Skeletal muscle tissue (tissue), 4 donors: ENCODE data around the gene CITED4. TPM values are rescaled to one million over a fixed set of nuclear protein-coding genes. Genes with fewer than 3 reads are reported as not detected.

Experiments used
- H3K27ac ChIP-seq: one replicate; pipeline ENCODE4 v1.7.0; 2013; ENCODE audit warnings: mild to moderate bottlenecking, low read depth, low read length, inconsistent platforms
- H3K27me3 ChIP-seq, 3 donors: one replicate each; pipeline ENCODE4 v1.7.0; 2013; ENCODE audit warnings: low read length in 3 of 3; ENCODE audit not compliant: control insufficient read depth in 3 of 3, insufficient read depth in 3 of 3
- H3K36me3 ChIP-seq, 3 donors: one replicate each; pipeline ENCODE4 v1.7.0; 2013; ENCODE audit warnings: low read length in 3 of 3; ENCODE audit not compliant: control insufficient read depth in 3 of 3, insufficient read depth in 3 of 3
- H3K4me1 ChIP-seq, 3 donors: one replicate each; pipeline ENCODE4 v1.7.0; 2013; ENCODE audit warnings: low read length in 3 of 3, mild to moderate bottlenecking in 3 of 3; ENCODE audit not compliant: control insufficient read depth in 3 of 3, insufficient read depth in 3 of 3
- H3K4me3 ChIP-seq, 3 donors: one replicate each; pipeline ENCODE4 v1.7.0; 2013; ENCODE audit warnings: low read length in 3 of 3
- H3K9ac ChIP-seq, 3 donors: one replicate each; pipeline ENCODE4 v1.7.0; 2013; ENCODE audit warnings: low read length in 3 of 3, mild to moderate bottlenecking in 3 of 3, moderate library complexity in 2 of 3, low read depth in 1 of 3
- H3K9me3 ChIP-seq, 3 donors: one replicate each; pipeline ENCODE4 v1.7.0; 2013; ENCODE audit warnings: low read length in 3 of 3; ENCODE audit not compliant: control insufficient read depth in 3 of 3
- total RNA-seq: library from RNA; depleted of rRNA; stranded (reverse); fragments of >200 nt; gene quantifications from one replicate; pipeline ENCODE4 v1.2.3, GENCODE V29; 2014
- donor health status: Osteomylitis.

Gene CITED4
- total RNA-seq, 1 donor from 2014 or later = 1.6 TPM

DNA sequence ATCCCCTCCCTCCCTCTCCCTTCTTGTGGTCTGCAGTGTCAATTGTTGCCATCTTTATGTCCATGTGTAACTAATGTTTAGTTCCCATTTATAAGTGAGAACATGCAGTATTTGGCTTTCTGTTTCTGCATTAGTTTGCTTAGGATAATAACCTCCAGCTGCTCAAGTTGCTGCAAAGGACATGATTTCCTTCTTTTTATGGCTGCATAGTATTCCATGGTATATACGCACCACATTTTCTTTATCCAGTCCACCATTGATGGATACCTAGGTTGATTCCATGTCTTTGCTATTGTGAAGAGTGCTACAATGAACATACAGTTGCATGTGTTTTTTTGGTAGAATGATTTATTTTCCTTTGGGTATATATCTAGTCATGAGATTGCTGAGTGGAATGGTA is 16.3 kb downstream of the CITED4 start:
- H3K27ac ChIP-seq = no peak overlapping the region
- H3K9ac ChIP-seq = no peak overlapping the region
- H3K27me3 ChIP-seq = no peaks in the 10 kb centered on the region
- no peaks in the 10 kb centered on the region for H3K36me3 ChIP-seq
- H3K4me3 ChIP-seq = no peak overlapping the region
- peaks cover 0 to 4% (median 3%) of the 10 kb centered on the region in 3 donors for H3K4me1 ChIP-seq
- H3K9me3 ChIP-seq = peaks cover 0 to 4% (median 0%) of the 10 kb centered on the region in 3 donors

DNA sequence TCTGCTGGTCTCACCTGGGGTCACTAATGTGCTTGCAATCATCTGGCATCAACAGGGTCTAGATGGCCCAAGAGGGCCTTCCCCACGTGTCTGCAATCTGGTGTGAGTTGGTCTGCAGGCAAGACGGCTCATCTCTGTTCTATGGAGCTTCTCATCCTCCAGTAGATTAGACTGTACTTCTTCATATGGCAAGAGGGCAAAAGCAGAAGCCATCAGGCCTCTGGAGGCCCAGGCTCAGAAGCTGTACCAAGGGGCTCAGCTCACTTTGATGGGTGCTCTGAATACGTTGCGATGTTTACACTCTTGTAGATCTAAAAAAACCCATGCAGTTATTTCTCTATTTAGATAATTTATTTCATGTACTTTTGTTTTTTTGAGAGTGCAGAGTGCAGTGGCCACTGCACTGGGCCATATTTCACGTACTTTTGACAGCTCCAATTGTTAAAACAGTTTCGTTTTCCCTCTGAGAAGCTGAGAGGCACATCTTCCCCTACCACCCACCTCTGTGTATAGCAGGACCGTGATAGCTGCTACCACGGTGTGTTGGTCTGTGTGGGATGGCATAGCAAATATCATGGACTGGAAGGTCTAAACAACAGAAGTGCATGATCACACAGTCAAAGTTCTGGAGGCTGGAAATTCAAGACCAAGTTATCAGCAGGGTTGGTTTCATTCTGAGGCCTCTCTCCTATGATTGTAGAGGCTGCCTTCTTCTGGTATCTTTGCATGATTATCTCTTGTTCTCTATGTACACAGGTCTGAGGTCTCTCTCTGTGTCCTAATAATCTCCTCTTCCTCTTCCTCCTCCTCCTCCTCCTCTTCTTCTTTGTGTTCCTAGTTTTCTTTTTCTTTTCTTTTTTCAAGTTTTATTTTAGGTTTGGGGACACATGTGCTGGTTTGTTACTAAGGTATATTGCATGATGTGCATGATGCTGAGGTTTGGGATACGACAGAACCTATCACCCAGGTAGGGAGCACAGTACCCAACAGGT is 17.0 kb downstream of the CITED4 start:
- Histone ChIP-seq H3K4me3 (no peak overlapping the region), H3K27me3 (no peaks in the 10 kb centered on the region), H3K9me3 (peaks cover 0 to 4% (median 0%) of the 10 kb centered on the region in 3 donors), H3K27ac (no peak overlapping the region), H3K36me3 (no peaks in the 10 kb centered on the region), H3K4me1 (peaks cover 0 to 4% (median 3%) of the 10 kb centered on the region in 3 donors), H3K9ac (no peak overlapping the region)

DNA sequence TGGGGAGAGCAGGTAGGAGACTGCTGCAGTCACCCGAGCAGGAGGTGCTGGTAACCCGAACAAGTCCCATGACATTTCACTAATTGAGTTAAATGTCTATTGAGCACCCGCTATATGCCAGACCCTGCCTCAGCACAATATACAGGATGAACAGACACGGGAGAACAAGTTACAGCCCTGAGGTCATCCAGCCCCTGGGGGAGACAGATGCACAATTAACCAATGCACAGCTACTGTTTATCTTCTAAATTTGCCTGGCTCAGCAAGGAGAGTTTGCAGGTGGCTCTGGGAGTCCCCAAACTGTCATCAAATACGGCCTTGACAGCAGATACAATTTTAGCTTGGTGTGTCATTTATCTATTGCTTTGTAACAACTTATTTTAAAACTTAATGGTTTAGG is 18.1 kb downstream of the CITED4 start:
- Histone ChIP-seq H3K4me1 (no peaks in the 10 kb centered on the region), H3K9me3 (peaks cover 0 to 4% (median 0%) of the 10 kb centered on the region in 3 donors), H3K36me3 (no peaks in the 10 kb centered on the region), H3K27me3 (no peaks in the 10 kb centered on the region), H3K27ac (no peak overlapping the region), H3K9ac (no peak overlapping the region), H3K4me3 (no peak overlapping the region)

DNA sequence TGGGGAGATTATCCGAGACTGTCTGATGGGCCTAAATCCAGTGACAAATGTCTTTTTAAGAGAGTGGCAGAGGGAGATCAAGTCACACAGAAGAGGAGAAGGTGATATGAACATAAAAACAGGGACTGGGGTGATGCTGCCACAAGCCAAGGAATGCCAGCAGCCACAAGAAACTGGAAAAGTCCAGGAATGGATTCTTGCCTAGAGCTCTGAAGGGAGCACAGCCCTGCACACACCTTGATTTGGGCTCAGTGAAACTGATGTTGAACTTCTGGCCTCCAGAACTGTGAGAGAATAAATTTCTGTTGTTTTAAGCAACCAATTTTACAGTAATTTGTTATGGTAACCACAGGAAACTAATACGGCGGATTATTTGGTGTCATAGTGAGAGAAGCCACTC is 19.5 kb downstream of the CITED4 start:
- Histone ChIP-seq H3K9me3 (peaks cover 0 to 4% (median 0%) of the 10 kb centered on the region in 3 donors), H3K36me3 (peaks cover 0 to 4% (median 0%) of the 10 kb centered on the region in 3 donors), H3K27ac (no peak overlapping the region), H3K4me1 (no peaks in the 10 kb centered on the region), H3K9ac (no peak overlapping the region), H3K27me3 (no peaks in the 10 kb centered on the region), H3K4me3 (no peak overlapping the region)

DNA sequence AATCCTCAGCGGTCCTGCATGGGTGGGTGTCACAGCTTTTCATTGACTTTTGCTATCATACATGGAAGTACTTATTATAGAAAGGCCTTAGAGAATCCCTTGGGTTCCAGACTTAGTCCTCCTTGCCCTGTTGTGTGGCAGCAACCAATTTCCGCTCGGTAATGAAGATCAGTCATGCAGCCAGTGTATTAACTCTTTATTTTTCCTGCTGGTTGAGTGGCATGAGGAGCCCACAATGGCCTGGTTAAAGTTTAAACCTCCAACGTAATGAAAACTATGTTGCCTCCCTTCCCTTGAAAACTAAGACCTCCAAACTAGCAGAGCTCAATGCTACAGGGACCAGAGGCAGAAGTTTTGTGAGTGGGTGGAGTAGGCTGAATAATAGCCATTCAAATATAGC is 20.0 kb downstream of the CITED4 start:
- Histone ChIP-seq H3K9me3 (peaks cover 0 to 4% (median 0%) of the 10 kb centered on the region in 3 donors), H3K4me1 (no peaks in the 10 kb centered on the region), H3K27ac (no peak overlapping the region), H3K9ac (no peak overlapping the region), H3K4me3 (no peak overlapping the region), H3K27me3 (no peaks in the 10 kb centered on the region), H3K36me3 (peaks cover 0 to 4% (median 0%) of the 10 kb centered on the region in 3 donors)

DNA sequence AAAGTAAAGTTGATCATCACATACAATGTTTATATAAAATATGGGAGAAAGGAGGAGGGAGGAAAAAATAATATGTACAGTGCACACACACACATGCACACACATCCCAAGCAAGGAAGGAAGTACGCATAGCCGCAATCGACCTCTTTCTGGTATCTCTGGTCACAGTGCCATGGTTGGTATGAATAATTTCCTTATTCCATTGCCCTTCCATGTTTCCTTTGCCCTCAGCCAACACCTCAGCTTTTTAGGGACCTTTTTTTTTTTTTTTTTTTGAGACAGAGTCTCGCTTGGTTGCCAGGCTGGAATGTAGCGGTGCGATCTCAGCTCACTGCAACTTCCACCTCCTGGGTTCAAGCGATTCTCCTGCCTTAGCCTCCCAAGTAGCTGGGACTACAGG is 20.6 kb downstream of the CITED4 start:
- Histone ChIP-seq H3K27me3 (no peaks in the 10 kb centered on the region), H3K27ac (no peak overlapping the region), H3K9ac (no peak overlapping the region), H3K9me3 (peaks cover 0 to 4% (median 0%) of the 10 kb centered on the region in 3 donors), H3K4me3 (no peak overlapping the region), H3K4me1 (no peaks in the 10 kb centered on the region), H3K36me3 (peaks cover 0 to 4% (median 0%) of the 10 kb centered on the region in 3 donors)

DNA sequence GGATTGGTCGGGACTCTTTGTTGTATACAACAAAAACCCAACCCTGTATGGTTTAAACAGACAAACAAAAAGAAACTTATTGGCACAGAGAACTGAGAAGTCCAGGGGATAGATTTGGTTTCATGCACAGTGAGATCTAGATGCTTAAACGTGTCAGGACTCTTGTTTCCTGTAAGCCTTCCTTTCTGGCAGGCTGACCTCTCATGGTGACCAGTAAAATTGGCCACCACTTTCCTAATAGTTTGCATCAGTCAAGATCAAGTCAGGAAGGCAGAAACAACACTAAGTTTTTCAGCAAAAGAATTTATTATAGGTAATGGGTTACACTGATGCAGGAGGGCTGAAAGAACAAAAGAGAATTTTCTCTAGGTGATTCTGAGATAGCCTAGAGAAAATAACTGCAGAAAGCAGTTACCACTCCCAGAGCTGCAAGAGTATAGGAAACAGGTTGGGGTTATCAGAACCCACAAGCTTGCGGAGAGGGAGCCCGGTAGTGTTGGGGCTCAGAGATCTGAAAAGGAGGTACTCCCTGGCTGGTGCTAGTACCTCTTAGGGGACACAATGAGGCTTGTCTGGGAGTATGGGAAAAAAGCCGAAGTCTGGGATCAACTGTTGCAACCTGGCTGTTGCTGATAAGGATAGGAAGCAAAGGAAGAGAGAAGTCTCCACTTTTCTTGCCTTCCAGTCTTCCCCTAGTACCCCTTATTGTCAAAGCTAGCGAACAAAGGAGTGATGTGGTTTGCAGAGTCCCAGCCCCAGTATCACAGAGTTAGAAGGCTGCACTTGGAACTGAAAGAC is 21.4 kb downstream of the CITED4 start:
- Histone ChIP-seq H3K27me3 (no peaks in the 10 kb centered on the region), H3K4me1 (no peaks in the 10 kb centered on the region), H3K9me3 (peaks cover 0 to 4% (median 0%) of the 10 kb centered on the region in 3 donors), H3K4me3 (no peak overlapping the region), H3K36me3 (peaks cover 0 to 5% (median 3%) of the 10 kb centered on the region in 3 donors), H3K9ac (no peak overlapping the region), H3K27ac (no peak overlapping the region)

DNA sequence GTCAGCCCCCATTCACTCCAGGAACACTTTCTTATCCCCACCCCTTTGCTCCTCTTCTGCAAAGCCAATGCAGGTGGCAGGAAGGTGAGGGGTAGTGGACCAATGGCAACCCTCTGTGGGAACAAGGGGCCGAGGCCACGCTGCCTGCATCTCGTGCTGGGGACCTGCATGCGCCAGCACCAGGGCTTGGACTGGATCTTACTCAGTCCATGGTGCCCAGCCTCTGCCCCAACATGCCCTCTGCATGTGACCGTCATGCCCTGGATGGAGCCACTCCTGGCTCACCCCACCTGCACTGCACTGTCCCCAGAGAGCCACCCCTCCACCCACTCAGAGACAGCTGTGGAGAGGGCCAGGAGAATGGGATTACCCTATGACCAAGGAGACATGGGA is 22.2 kb downstream of the CITED4 start:
- H3K9me3 ChIP-seq = peaks cover 0 to 4% (median 0%) of the 10 kb centered on the region in 3 donors
- peaks cover 3 to 10% (median 5%) of the 10 kb centered on the region in 3 donors for H3K36me3 ChIP-seq
- H3K4me1 ChIP-seq = no peaks in the 10 kb centered on the region
- H3K27me3 ChIP-seq = no peaks in the 10 kb centered on the region
- H3K4me3 ChIP-seq = no peak overlapping the region
- H3K9ac ChIP-seq = no peak overlapping the region
- no peak overlapping the region for H3K27ac ChIP-seq

DNA sequence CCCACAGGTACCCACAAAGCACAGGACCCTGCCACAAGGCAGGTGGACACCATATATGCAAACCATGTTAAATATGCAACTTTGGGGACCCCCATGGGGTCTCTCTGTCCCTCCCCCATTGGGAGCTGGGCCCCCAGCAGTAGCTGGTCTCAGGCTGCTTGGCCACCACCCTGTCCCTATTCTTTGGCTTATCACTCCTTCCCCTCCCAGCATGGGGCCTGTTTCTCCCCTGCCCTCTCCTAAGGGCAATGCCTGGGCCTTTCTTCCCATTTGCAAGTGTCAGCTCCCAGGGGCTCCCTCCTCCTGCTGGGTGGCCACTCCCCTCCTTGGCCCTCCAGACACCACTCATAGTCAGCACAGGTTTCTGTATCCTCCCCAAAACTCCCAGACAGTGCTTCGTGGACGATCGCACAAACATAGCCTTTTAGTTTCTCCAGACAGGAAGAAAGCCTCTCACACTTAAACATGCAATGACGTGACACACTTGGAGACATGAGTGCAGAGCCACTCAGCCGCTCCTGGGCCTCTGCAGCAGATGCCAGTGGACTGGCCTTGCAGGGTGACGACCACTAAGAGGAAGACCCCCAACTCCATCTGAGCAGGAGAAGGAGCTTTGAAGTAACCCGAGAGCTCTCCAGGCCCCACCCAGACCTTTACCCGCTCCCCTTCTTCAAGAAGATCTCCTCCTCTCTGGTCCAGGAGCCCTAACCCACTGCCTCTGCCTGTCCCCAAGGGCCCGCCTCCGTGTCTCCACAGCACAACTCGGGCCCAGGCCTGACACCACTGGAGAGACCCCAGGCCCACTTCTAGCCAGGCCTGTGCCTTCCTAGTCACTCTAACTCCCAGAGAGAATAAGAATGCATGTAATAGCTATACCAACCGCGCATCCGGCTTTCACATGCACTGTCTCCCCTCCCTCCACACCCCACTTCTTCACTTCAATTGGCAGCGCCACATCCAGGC is 22.9 kb downstream of the CITED4 start:
- Histone ChIP-seq H3K9me3 (peaks cover 0 to 4% (median 0%) of the 10 kb centered on the region in 3 donors), H3K36me3 (peaks cover 3 to 10% (median 5%) of the 10 kb centered on the region in 3 donors), H3K27ac (no peak overlapping the region), H3K4me1 (no peaks in the 10 kb centered on the region), H3K4me3 (no peak overlapping the region), H3K27me3 (no peaks in the 10 kb centered on the region), H3K9ac (no peak overlapping the region)
